ENCODE measurements around the gene CADPS. TPM values are rescaled to one million over a fixed set of nuclear protein-coding genes. Genes with fewer than 3 reads are reported as not detected.

The CADPS gene
- total RNA-seq, 1 donor from 2014 or later: 2.7 TPM

- DNase-seq: no peak
- no peaks in the 10 kb centered on the region for H3K9me3 ChIP-seq
- ATAC-seq: no peak
- H3K27ac ChIP-seq: no peak overlapping the region
- no peak for TF ChIP-seq CTCF (IDR thresholded peaks at IDR 0.05)
- H3K4me3 ChIP-seq: no peak overlapping the region
- no peaks in the 10 kb centered on the region for H3K36me3 ChIP-seq
- no peaks in the 10 kb centered on the region for H3K4me1 ChIP-seq
- intact Hi-C loops (cut with DNase I): no loop called here
- no peaks in the 10 kb centered on the region for H3K27me3 ChIP-seq (ENCODE audit: low read depth)
These were observed 423.9 kb downstream of the CADPS start for GRCh38 chr3:62451211-62451887.

- no peak overlapping the region for H3K27ac ChIP-seq
- no peaks in the 10 kb centered on the region for H3K36me3 ChIP-seq
- H3K4me3 ChIP-seq: no peak overlapping the region
- no peaks in the 10 kb centered on the region for H3K27me3 ChIP-seq (ENCODE audit: low read depth)
- intact Hi-C loops (cut with DNase I): no loop called here
- H3K4me1 ChIP-seq: no peaks in the 10 kb centered on the region
- no peak for TF ChIP-seq CTCF (IDR thresholded peaks at IDR 0.05)
- ATAC-seq (no peak), DNase-seq (no peak)
- H3K9me3 ChIP-seq: no peaks in the 10 kb centered on the region
These were observed 428.8 kb downstream of the CADPS start for GRCh38 chr3:62446337-62446940.

GRCh38 chr3:62445275-62445674 lies 429.9 kb downstream of the CADPS start:
- DNase-seq: no peak
- ATAC-seq: no peak
- intact Hi-C loops (cut with DNase I): no loop called here
- Histone ChIP-seq H3K9me3 (no peaks in the 10 kb centered on the region), H3K27ac (no peak overlapping the region), H3K4me1 (no peaks in the 10 kb centered on the region), H3K36me3 (no peaks in the 10 kb centered on the region), H3K27me3 (ENCODE audit: low read depth) (no peaks in the 10 kb centered on the region), H3K4me3 (peak overlapping the region; percentile 23)
- no peak for TF ChIP-seq CTCF (IDR thresholded peaks at IDR 0.05)

GRCh38 chr3:62439978-62440377 lies 435.2 kb downstream of the CADPS start:
- no peak for TF ChIP-seq CTCF (IDR thresholded peaks at IDR 0.05)
- H3K4me1 ChIP-seq: no peaks in the 10 kb centered on the region
- DNase-seq (no peak), ATAC-seq (no peak)
- no peak overlapping the region for H3K27ac ChIP-seq
- H3K9me3 ChIP-seq: no peaks in the 10 kb centered on the region
- H3K4me3 ChIP-seq: no peak overlapping the region
- intact Hi-C loops (cut with DNase I): no loop called here
- H3K36me3 ChIP-seq: no peaks in the 10 kb centered on the region
- H3K27me3 ChIP-seq (ENCODE audit: low read depth): peaks cover 4% of the 10 kb centered on the region

GRCh38 chr3:62439176-62439813 lies 435.9 kb downstream of the CADPS start:
- Histone ChIP-seq H3K4me1 (no peaks in the 10 kb centered on the region), H3K9me3 (no peaks in the 10 kb centered on the region), H3K27me3 (ENCODE audit: low read depth) (peaks cover 4% of the 10 kb centered on the region), H3K36me3 (no peaks in the 10 kb centered on the region), H3K27ac (no peak overlapping the region), H3K4me3 (no peak overlapping the region)
- TF ChIP-seq CTCF (IDR thresholded peaks at IDR 0.05): no peak
- intact Hi-C loops (cut with DNase I): no loop called here
- DNase-seq (no peak), ATAC-seq (no peak)
